Subcutaneous adipose tissue (tissue), 4 donors: ENCODE measurements around the gene RPS15A. TPM values are rescaled to one million over a fixed set of nuclear protein-coding genes. Genes with fewer than 3 reads are reported as not detected.

Source experiments
- total RNA-seq, 4 donors: library from RNA; depleted of rRNA; stranded (reverse); fragments of >200 nt; gene quantifications; one replicate each; pipeline ENCODE4 v1.1.0, GENCODE V29; 2016
- TF ChIP-seq, protein P1 (sequence below): fragments of 450-650 bp; IDR thresholded peaks from one replicate; pipeline ENCODE4 v1.5.1; 2016; ENCODE audit warnings: low read depth, mild to moderate bottlenecking, control low read depth, antibody characterized with exemption, moderate library complexity

The RPS15A gene
- total RNA-seq, 4 donors from 2014 or later: 1,382 to 2,144 (median 2,003) TPM

DNA sequence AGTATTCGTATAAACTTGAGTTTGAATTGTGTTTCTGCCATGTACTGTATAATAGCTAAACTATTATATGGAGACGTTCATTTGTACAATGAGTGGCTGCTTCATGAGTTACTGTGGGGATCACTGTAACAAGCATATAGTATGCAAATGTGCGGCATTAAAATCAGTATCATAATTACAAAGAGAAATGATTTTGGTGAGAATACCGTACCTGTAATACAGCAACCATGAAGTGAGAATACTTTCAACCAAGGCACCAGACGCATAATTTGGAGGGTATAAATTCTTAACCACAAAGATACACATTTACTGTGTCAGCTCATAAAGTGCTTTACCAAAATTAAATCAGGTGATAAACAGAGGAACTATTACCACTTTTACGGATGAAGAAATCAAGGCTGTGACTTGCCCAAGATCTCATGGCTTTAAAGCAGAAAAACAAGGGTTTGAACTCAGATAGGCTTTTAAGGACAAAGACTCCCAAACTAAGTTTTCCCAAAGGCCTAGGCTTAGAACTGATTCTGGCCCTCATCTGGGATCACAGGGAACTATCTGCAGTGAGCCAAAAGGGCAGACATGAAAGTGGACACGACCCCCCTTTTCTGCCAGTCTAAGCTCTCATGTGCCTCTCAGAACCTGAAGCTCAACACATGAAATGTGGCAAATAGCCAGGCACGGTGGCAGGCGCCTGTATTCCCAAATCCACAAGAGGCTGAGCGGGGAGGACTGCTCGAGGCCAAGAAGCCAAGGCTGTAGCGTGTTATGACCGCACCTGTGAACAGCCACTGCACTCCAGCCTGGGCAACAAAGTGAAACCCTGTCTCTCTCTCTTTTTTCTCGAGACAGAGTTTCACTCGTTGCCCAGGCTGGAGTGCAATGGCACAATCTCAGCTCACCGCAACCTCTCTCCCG, 6.4 kb downstream of the RPS15A start:
- TF ChIP-seq, protein P1, sequence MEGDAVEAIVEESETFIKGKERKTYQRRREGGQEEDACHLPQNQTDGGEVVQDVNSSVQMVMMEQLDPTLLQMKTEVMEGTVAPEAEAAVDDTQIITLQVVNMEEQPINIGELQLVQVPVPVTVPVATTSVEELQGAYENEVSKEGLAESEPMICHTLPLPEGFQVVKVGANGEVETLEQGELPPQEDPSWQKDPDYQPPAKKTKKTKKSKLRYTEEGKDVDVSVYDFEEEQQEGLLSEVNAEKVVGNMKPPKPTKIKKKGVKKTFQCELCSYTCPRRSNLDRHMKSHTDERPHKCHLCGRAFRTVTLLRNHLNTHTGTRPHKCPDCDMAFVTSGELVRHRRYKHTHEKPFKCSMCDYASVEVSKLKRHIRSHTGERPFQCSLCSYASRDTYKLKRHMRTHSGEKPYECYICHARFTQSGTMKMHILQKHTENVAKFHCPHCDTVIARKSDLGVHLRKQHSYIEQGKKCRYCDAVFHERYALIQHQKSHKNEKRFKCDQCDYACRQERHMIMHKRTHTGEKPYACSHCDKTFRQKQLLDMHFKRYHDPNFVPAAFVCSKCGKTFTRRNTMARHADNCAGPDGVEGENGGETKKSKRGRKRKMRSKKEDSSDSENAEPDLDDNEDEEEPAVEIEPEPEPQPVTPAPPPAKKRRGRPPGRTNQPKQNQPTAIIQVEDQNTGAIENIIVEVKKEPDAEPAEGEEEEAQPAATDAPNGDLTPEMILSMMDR: no peak

DNA sequence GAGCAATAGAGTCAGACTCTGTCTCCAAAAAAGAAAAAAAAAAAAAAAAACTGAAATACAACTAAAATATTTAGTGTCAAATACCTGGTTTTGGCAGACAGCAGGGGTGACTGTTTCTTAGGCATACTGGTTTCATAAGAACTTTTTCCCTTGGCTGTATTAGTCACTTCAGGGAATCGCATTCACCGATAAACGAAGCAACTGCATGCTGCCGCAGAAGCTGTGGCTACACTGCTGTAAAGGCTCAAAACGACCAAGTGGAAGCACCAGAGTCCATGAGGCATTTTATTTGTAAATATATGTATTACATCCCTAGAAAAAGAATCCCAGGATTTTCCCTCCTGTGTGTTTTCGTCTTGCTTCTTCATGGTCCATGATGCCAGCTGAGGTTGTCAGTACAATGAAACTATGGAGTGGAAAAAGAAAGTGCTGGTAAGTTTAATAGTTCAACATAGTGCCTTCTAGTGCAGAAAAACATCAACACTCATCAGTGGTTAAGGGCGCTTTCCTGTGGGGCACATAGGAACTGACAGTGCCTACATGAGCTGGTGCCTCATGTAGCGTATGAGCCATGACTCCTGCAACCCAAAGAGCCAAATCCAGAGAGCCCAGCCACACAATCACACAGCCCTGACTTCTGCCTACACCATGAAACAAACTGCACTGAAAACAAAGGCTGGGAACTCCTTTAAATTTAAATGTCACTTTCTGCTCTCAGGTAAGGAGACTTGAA, 7.3 kb downstream of the RPS15A start:
- TF ChIP-seq, protein P1: no peak

Other genes starting within 250 kb of the RPS15A start
- 10 to 100 TPM; 52.8 to 69.2 (median 57.5) TPM for gene NOMO2, start 228.2 kb downstream of the RPS15A start, total RNA-seq
- 100 to 1,000 TPM; 274 to 393 (median 335) TPM for gene ARL6IP1, start 11.2 kb upstream of the RPS15A start, total RNA-seq
- 100 to 1,000 TPM; 109 to 128 (median 117) TPM for gene SMG1, start 136.1 kb upstream of the RPS15A start, total RNA-seq
- gene TMC7, start 193.6 kb upstream of the RPS15A start, total RNA-seq: 1 to 10 TPM in 3 of 4 donors, under 1 TPM in 1; 0.44 to 4.3 (median 2.0) TPM